Measurements from ENCODE around the gene ATF6B. TPM values are rescaled to one million over a fixed set of nuclear protein-coding genes. Genes with fewer than 3 reads are reported as not detected.
"Not testable (repeated sequence)": the region's sequence is repeated elsewhere in the genome, so short reads cannot be mapped to it uniquely, and the experiment has no call there.

ATF6B gene
- polyA plus RNA-seq, 1 donor: 84.4 TPM

DNA sequence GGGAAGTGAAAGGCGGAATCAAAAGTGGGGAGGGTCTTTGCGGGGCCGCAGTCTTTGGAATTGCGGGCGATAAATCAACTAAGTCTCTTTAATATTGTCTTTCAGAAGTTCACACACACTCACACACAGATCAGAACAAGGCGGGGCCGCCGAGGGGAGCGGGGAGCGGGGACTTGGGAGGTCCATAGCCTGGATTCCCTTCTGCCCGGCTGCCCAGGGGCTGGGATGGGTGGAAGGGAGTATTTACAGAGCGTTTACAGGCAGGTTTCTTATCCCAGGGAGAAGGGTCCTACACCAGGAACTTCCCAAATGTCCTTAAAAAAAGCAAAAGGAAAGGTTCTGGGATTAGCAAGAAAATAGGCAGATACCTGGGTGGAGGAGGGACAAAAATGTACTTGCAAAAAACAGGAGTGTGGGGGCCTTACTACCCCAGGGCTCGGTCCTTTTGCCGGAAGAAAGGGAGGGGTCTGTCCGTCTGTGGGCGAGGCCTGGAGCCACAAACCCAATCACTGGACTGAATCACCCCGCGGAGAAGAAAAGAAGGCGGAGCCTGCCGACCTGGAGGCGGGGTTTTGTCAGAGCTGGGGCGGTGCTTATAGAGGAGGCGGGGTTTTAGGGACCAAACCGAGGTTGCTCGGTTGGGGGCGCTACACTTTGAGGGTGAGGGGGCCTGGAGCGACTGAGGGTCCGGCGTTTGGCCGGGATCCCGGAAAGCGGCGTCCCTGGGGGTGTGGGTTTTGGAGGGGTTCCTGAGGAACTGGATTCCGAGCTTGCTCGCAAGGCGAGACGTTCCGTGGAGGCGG, 20.4 kb upstream of the ATF6B start:
- H3K36me3 ChIP-seq (ENCODE audit: control insufficient read depth, insufficient read depth, low read length): no peaks in the 10 kb centered on the region
- H3K27me3 ChIP-seq (ENCODE audit: control insufficient read depth, insufficient read depth, low read length): peaks cover 11% of the 10 kb centered on the region
- no CpG with 5 or more reads among the region's 39 CpGs for WGBS (ENCODE audit: insufficient coverage, low lambda C conversion rate)
- H3K9me3 ChIP-seq (ENCODE audit: control insufficient read depth, low read depth, low read length): peaks cover 7% of the 10 kb centered on the region
- peak; percentile 75 to 80 for DNase-seq
- H3K4me1 ChIP-seq (ENCODE audit: control insufficient read depth, insufficient read depth, low read length): peaks cover 25% of the 10 kb centered on the region
- no peak overlapping the region for H3K27ac ChIP-seq (ENCODE audit: low read length)
- H3K4me3 ChIP-seq (ENCODE audit: low read length): peak overlapping the region; percentile 41

DNA sequence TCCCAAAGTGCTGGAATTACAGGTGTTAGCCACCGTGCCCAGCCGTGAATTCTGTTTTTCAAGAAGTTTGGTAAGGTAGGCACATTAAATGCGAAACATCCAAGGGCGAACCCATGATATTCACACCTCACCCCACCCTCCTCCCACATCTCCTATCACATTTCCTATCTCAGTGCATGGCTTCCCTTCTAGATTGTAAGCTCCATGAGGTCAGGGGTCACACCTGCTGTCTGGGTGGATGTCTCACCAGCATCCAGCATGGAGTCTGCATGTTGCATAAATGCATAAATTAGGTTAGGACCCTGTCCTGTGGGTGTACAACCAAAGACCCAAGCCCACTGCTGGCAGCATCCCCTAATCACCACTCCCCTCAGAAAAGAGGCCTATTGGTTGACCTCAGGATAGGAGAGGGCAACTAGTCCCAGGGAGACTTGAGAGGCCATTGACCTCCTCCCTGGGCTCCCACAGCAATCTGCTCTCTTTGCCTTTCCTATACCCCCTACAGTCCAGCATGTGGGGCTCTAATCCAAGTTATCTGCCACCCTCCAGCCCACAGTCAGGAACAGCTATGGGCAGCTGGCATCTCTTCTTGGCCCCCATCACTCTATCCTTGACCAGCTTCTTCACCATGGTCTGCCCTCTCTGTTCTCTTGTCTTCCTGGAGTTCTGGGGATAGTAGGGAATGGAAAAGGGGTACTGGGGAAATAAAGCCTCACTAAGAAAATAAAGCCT, 19.5 kb upstream of the ATF6B start:
- H3K27ac ChIP-seq (ENCODE audit: low read length): no peak overlapping the region
- DNase-seq: no peak
- H3K9me3 ChIP-seq (ENCODE audit: control insufficient read depth, low read depth, low read length): peaks cover 7% of the 10 kb centered on the region
- no peaks in the 10 kb centered on the region for H3K36me3 ChIP-seq (ENCODE audit: control insufficient read depth, insufficient read depth, low read length)
- peaks cover 17% of the 10 kb centered on the region for H3K4me1 ChIP-seq (ENCODE audit: control insufficient read depth, insufficient read depth, low read length)
- no peak overlapping the region for H3K4me3 ChIP-seq (ENCODE audit: low read length)
- WGBS (ENCODE audit: insufficient coverage, low lambda C conversion rate): no CpG with 5 or more reads among the region's 4 CpGs
- peaks cover 11% of the 10 kb centered on the region for H3K27me3 ChIP-seq (ENCODE audit: control insufficient read depth, insufficient read depth, low read length)

DNA sequence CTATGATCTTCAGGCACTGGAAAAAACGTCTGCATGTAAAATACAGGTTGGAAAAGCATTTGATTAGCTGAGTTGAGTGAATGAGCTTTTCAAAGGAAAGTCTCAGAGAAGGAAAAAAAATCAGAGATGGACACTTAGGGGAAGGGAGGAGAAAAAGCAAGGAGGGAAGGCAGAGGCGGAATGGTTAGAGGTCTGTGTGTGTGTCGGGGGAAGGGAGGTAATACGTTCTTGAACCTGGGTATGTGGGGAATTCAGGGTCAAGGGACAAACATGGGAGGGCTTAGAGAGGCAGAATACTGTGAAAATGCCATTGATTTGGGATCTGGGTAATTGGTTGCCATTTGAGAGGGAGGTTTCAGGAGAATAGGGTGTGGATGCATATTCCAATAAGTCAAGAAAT, 18.6 kb upstream of the ATF6B start:
- Histone ChIP-seq H3K4me3 (ENCODE audit: low read length) (no peak overlapping the region), H3K27me3 (ENCODE audit: control insufficient read depth, insufficient read depth, low read length) (peaks cover 11% of the 10 kb centered on the region), H3K4me1 (ENCODE audit: control insufficient read depth, insufficient read depth, low read length) (peaks cover 17% of the 10 kb centered on the region), H3K36me3 (ENCODE audit: control insufficient read depth, insufficient read depth, low read length) (no peaks in the 10 kb centered on the region), H3K9me3 (ENCODE audit: control insufficient read depth, low read depth, low read length) (peaks cover 7% of the 10 kb centered on the region), H3K27ac (ENCODE audit: low read length) (no peak overlapping the region)
- no peak for DNase-seq
- WGBS (ENCODE audit: insufficient coverage, low lambda C conversion rate): 83% methylated on average over 1 of the region's 4 CpGs

DNA sequence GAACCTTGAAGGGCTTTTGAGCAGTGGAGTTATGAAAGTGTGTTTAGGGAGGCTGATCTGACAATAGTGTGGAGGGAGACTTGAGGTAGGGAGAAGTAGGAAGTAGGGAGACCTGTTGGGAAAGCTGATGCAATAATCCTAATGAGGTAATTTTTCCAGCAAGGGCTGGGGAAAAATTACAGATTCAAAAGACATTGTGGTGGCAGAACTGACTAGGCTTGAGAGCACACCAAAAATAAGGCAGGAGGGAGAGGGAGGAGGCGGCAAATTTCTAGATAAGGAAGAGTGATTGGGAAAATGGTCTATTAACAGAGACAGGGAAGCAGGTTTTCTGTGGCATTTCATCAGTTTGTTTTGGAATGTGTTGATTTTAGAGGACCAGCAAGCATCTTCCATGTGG, 18.2 kb upstream of the ATF6B start:
- WGBS (ENCODE audit: insufficient coverage, low lambda C conversion rate): 83% methylated on average over 1 of the region's 1 CpG
- H3K4me3 ChIP-seq (ENCODE audit: low read length): no peak overlapping the region
- peak in 1 of 2 donors; percentile 33 for DNase-seq
- H3K27ac ChIP-seq (ENCODE audit: low read length): no peak overlapping the region
- H3K36me3 ChIP-seq (ENCODE audit: control insufficient read depth, insufficient read depth, low read length): no peaks in the 10 kb centered on the region
- peaks cover 11% of the 10 kb centered on the region for H3K27me3 ChIP-seq (ENCODE audit: control insufficient read depth, insufficient read depth, low read length)
- peaks cover 7% of the 10 kb centered on the region for H3K9me3 ChIP-seq (ENCODE audit: control insufficient read depth, low read depth, low read length)
- H3K4me1 ChIP-seq (ENCODE audit: control insufficient read depth, insufficient read depth, low read length): peaks cover 20% of the 10 kb centered on the region

DNA sequence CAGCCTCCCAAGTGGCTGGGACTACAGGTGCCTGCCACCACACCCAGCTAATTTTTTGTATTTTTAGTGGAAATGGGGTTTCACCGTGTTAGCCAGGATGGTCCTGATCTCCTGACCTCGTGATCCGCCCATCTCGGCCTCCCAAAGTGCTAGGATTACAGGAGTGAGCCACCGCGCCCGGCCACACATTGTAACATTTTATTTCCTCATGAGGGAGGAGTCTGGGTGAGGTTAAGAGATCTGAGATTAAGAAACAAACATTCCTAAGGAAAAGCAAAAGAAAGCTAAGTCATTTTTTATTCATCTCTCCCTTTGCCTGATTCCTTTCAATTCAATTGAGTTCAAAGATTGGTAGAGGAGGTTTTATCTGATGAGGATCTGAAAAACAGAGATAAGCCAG, 16.2 kb upstream of the ATF6B start:
- no CpG with 5 or more reads among the region's 7 CpGs for whole genome bisulfite sequencing (ENCODE audit: insufficient coverage, low lambda C conversion rate)
- H3K9me3 ChIP-seq (ENCODE audit: control insufficient read depth, low read depth, low read length); H3K4me3 ChIP-seq (ENCODE audit: low read length); H3K27me3 ChIP-seq (ENCODE audit: control insufficient read depth, insufficient read depth, low read length); H3K36me3 ChIP-seq (ENCODE audit: control insufficient read depth, insufficient read depth, low read length); H3K27ac ChIP-seq (ENCODE audit: low read length): not testable (repeated sequence)
- peak in 1 of 2 donors; percentile 55 for DNase-seq
- H3K4me1 ChIP-seq (ENCODE audit: control insufficient read depth, insufficient read depth, low read length): peaks cover 26% of the 10 kb centered on the region

DNA sequence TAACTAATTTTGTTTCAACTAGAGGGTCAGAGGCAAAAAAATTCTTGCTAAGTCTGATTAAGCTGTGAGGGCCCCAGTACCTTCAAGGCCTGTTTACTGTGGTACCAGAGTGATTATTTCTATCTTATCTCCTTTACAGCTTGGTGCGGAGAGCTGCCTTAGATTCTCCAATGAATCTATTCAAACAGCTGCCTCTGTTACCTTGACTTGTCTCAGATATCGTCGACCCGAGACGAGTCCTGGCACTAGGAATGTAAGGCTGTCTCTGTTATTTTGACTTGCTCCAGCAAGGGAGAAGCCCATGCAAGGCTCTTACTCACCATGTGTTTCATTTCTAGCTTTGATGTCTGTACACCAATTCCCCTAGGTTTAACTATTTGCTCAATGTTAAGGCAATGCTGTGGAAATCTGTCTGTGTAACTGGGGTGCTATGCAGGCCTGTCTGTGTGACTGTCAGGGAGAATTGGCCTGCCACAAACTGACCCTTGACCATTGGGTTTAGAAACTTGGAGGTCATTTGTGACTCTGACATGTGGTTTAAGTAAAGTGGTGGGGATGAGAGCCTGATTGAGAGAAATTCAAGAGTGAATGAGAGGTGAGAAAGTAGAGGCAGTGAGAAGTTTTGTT, 12.5 kb upstream of the ATF6B start:
- DNase-seq: peak in 1 of 2 donors; percentile 19
- no peaks in the 10 kb centered on the region for H3K9me3 ChIP-seq (ENCODE audit: control insufficient read depth, low read depth, low read length)
- H3K27me3 ChIP-seq (ENCODE audit: control insufficient read depth, insufficient read depth, low read length): no peaks in the 10 kb centered on the region
- no peaks in the 10 kb centered on the region for H3K36me3 ChIP-seq (ENCODE audit: control insufficient read depth, insufficient read depth, low read length)
- peaks cover 17% of the 10 kb centered on the region for H3K4me1 ChIP-seq (ENCODE audit: control insufficient read depth, insufficient read depth, low read length)
- WGBS (ENCODE audit: insufficient coverage, low lambda C conversion rate): no CpG with 5 or more reads among the region's 5 CpGs
- peak overlapping the region; percentile 0 for H3K27ac ChIP-seq (ENCODE audit: low read length)
- H3K4me3 ChIP-seq (ENCODE audit: low read length): no peak overlapping the region

DNA sequence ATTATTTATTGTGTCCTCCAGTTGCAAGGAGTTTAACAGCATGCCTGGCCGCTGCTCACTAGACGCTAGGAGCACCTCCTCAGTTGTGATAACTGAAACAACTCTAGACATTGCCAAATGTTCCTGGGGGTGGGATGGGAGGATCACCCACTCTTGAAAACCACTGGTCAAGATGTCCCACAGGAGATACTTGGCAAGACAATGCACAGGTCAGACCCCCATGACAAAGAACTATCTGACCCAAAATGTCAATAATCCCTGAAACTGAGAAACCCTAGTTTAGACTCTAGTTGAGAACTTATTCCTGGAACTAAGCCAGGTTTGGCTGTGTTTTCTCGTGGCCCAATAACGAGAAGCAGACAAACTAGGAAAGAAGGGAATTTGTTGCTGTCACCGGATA, 11.5 kb upstream of the ATF6B start:
- DNase-seq: no peak
- H3K4me3 ChIP-seq (ENCODE audit: low read length): no peak overlapping the region
- no peaks in the 10 kb centered on the region for H3K36me3 ChIP-seq (ENCODE audit: control insufficient read depth, insufficient read depth, low read length)
- no peak overlapping the region for H3K27ac ChIP-seq (ENCODE audit: low read length)
- peaks cover 17% of the 10 kb centered on the region for H3K4me1 ChIP-seq (ENCODE audit: control insufficient read depth, insufficient read depth, low read length)
- WGBS (ENCODE audit: insufficient coverage, low lambda C conversion rate): 79% methylated on average over 2 of the region's 5 CpGs
- H3K9me3 ChIP-seq (ENCODE audit: control insufficient read depth, low read depth, low read length): no peaks in the 10 kb centered on the region
- no peaks in the 10 kb centered on the region for H3K27me3 ChIP-seq (ENCODE audit: control insufficient read depth, insufficient read depth, low read length)

DNA sequence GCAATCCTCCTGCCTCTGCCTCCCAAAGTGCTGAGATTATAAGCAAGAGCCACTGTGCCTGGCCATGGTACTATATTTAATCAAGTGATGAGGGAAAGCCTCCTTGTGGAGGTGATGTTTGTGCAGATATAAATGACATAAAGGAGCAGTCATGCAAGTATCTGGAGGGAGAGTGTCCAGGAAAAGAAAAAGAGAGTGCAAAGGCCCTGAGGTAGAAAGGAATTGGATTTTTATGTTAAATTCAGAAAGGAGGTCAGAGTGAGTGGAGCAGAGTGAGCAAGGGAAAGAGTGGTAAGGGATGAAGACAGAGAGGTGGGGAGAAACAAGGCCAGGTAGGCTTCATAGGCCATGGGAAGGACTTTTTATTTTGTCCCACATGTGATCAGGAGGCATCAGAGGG, 9.4 kb upstream of the ATF6B start:
- H3K27me3 ChIP-seq (ENCODE audit: control insufficient read depth, insufficient read depth, low read length): no peaks in the 10 kb centered on the region
- H3K27ac ChIP-seq (ENCODE audit: low read length): no peak overlapping the region
- H3K9me3 ChIP-seq (ENCODE audit: control insufficient read depth, low read depth, low read length): no peaks in the 10 kb centered on the region
- no peak for DNase-seq
- peaks cover 17% of the 10 kb centered on the region for H3K4me1 ChIP-seq (ENCODE audit: control insufficient read depth, insufficient read depth, low read length)
- H3K4me3 ChIP-seq (ENCODE audit: low read length): no peak overlapping the region
- H3K36me3 ChIP-seq (ENCODE audit: control insufficient read depth, insufficient read depth, low read length): no peaks in the 10 kb centered on the region

DNA sequence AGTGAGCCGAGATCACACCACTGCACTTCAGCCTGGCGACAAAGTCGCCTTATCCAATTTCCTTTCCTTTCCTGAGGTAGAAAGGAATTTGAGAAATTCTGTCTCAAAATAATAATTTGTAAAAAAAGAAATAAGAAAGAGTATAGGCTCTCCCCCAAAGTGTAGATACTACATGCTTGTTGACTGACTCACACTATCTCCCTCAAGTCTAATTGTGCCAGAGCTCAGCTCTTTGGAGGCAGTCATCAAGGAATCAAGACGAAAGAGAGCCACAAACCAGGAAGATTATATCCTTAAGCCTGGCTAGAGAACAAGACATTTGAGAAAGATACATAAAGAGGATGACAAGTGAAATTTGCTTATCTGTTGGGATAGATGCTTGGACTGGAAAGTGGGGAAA, 5.7 kb upstream of the ATF6B start:
- H3K9me3 ChIP-seq (ENCODE audit: control insufficient read depth, low read depth, low read length): no peaks in the 10 kb centered on the region
- WGBS (ENCODE audit: insufficient coverage, low lambda C conversion rate): no CpG with 5 or more reads among the region's 4 CpGs
- no peaks in the 10 kb centered on the region for H3K36me3 ChIP-seq (ENCODE audit: control insufficient read depth, insufficient read depth, low read length)
- no peak for DNase-seq
- H3K27ac ChIP-seq (ENCODE audit: low read length): no peak overlapping the region
- H3K27me3 ChIP-seq (ENCODE audit: control insufficient read depth, insufficient read depth, low read length): no peaks in the 10 kb centered on the region
- H3K4me3 ChIP-seq (ENCODE audit: low read length): no peak overlapping the region
- H3K4me1 ChIP-seq (ENCODE audit: control insufficient read depth, insufficient read depth, low read length): peaks cover 9% of the 10 kb centered on the region

DNA sequence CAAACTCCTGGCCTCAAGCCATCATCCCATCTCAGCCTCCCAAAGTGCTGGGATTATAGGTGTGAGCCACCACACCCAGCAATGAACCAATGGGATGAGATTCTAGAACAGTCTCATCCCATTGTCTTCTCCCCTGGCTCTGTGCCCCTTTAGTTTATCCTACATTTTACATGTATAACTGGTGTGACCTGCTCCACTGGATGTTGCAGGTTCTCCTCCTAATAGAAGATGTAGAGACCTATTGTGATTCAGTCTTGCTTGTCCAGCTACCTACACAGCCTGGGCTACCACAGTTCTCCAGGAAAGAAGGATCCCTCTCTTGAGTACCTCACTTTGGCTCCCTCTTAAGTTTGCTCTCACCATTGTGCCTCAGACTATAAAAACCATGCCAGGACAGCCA, 4.1 kb upstream of the ATF6B start:
- no peaks in the 10 kb centered on the region for H3K9me3 ChIP-seq (ENCODE audit: control insufficient read depth, low read depth, low read length)

More for the DNA sequence above, 4.1 kb upstream of the ATF6B start:
- Histone ChIP-seq H3K36me3 (ENCODE audit: control insufficient read depth, insufficient read depth, low read length) (no peaks in the 10 kb centered on the region), H3K4me1 (ENCODE audit: control insufficient read depth, insufficient read depth, low read length) (peaks cover 16% of the 10 kb centered on the region), H3K4me3 (ENCODE audit: low read length) (no peak overlapping the region), H3K27me3 (ENCODE audit: control insufficient read depth, insufficient read depth, low read length) (no peaks in the 10 kb centered on the region), H3K27ac (ENCODE audit: low read length) (no peak overlapping the region)
- DNase-seq: no peak

All from large intestine (tissue), 3 donors.